GM19324 (cell line): ENCODE data around the gene CCSER1.
A peak's percentile ranks its signal among the peaks of the same experiment; 100 is the strongest.
"Not testable (repeated sequence)": the region's sequence is repeated elsewhere in the genome, so short reads cannot be mapped to it uniquely, and the experiment has no call there.

Experiments
- ATAC-seq: cut with Tn5 transposase; IDR thresholded peaks from one replicate; pipeline ENCODE4 v1.9.1; 2021; ENCODE audit warnings: mild to moderate bottlenecking, moderate library complexity; ENCODE audit not compliant: unreplicated experiment, low FRiP score

CCSER1 gene

DNA sequence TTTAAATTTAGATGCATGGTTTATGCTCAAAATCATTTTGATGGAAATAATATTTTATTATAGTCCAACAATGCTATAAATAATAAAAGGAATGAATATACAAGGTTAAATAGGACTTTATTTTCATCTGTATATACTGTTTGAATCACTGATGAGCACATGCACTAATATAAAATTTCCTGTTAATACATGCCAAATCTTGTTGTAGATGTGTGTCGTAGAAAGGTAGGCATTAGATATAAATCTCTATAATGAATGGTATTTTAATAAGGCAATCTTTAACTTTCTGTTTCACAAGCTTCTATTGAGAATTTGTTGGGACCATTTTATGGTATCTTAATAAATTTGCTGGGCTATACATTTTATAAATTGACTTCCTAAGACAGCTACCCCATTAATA lies 868.8 kb downstream of the CCSER1 start:
- ATAC-seq: no peak

DNA sequence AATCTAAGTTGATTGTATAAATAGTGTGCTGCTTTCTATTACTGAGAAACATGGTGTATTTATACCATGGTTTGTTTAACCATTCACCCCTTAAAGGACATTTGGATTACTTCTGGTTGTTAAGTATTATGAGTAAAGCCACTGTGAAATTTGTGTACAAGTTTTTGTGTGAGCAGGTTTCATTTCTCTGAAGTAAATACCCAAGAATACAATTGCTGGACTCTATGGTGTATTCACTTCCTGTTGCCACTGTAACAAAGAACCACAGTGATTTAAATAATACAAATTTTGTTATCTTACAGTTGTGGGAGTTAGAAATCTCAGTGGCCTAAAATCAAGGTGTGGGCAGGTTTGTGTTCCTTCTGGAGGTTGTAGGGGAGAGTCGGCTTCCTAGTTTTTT lies 869.6 kb downstream of the CCSER1 start:
- ATAC-seq: peak; percentile 68

DNA sequence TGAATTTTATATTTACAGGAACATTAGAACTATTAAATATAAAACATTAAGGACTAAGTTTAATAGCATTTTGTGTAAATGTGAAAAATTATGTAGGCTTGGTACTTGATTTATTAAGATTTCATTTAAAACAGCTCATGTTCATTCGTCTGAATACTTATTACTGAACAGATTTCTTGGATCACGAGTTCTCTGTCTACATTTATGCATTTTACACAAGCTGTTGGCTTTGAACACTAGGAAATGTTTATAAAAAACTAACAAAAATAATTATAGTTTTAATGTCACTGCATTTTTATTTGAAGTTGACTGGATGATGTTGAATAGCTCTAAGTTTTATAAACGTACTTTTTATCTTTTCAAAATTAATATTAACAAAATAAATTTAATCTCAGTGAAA lies 888.7 kb downstream of the CCSER1 start:
- ATAC-seq: no peak

DNA sequence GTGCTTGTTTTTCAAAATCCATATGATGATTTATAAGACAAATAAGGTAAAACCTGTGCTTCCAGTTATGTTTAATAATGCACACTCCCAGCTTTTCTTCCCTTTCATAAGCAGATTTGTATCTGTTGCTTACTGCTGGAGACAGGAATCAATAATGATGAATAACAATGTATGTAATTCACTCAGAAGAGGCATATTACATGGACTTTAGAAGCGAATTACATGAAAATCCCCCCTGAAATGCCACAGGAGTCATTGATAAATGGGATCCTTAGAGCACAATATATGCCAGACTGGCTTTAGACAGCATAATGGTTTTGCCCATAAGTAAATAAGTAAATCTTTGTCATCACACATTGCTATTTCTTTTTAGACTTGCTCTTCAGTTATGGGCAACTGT lies 892.3 kb downstream of the CCSER1 start:
- ATAC-seq: no peak

DNA sequence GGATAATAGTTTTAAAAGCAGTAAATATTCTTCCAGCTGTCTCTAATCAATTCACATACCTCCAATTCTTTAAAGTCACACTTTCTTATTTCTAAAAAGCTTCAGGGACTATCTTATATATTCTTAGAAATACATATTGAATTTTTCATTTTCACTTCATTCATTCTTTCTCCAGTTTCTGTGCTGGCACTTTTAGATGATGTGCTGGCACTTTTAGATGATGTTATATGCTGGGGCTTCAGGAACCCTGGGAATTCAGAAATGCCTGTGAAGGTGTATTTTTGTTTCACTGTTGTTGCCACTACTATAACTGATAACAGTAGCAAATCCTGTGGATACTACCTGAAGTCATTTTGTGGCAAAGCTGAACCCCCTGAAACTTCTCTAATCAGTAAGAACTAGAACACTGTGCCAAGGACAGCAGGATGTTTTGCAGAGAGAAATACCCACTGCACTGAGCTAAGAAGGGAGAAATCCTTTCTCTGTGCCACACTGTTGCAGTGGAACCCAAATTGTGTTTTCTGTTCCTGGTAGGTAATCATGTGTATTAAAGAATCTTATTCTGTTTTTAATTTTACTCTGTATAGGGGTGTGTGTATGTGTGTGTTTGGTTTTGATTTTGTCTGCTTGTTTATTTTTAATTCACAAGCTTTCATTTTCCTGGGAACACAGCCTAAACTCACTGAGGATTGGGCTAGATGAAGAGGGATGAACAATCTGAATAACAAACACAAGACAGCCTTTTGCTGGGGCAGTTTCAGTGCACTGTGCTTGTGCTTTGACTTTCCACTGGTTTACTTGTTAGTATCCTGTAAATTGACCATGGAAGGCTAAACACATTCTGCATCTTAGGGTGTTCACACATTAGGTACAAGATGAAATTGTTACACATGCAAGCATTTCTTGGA lies 898.3 kb downstream of the CCSER1 start:
- ATAC-seq: no peak

DNA sequence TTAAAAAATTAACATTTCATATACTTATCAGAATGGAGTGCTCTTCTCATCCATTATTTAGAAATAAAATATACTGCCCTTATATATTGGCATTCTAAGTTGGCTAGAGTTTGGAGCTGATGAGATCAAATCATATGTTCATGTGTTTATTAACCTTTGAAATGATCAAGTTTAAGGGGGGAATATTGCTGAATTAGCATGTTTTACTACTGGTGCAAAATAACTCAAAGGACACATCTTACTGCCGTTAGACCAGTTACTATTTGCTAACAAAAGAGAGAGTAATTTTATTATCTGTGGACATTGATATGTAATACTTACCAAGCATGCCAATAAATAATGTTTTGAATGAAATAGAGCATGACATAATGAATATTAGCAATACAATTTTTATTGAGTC lies 901.0 kb downstream of the CCSER1 start:
- ATAC-seq: no peak

DNA sequence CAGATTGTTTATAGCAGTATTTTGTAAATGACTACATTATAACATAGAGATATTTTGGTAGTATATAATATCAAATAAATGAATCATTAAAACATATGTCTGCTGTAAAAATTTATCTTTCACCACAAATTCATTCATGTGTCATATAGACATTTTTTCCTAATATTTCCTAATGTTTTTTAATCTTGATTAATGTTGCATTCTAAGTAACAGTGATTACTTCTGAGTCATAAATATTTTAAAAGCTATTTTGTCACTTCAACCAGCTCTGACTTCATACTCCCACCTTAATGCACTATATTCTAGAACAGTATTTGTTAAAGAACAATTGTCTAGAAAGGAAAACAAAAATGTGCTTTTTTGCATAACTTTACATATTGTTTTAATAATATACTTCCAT lies 904.6 kb downstream of the CCSER1 start:
- ATAC-seq: no peak

DNA sequence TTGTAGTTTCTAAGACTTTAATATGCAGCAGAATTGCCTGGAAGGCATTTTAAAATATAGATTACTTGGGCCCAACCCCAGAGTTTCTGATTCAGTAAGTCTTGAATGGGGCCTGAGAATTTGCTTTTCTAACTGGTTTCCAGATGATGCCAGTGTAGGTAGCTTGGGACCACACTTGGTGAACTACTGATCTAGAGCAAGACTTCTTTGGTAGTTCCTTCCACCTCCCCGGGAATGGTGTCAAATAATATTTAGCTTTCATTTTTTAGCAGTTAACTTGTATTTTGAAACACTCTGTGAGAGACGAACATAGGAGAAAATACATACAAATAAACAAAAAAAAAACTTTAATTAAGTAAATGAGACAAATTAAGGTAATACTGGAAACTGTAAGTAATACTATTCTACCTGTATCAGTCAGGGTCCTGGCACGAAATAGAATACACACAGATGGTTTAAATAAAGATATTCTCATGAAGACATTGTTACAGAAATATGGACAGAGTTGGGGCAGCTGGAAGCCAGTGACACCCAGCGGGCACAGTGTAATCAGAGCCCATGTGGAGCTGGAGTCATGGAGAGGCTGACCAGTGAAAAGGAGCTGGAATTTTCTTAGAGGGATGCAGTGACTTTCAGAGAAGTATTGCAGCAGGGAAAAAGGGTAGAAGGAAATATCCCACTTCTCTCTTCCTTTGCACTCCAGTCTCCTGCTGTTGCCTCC lies 905.7 kb downstream of the CCSER1 start:
- no peak for ATAC-seq

DNA sequence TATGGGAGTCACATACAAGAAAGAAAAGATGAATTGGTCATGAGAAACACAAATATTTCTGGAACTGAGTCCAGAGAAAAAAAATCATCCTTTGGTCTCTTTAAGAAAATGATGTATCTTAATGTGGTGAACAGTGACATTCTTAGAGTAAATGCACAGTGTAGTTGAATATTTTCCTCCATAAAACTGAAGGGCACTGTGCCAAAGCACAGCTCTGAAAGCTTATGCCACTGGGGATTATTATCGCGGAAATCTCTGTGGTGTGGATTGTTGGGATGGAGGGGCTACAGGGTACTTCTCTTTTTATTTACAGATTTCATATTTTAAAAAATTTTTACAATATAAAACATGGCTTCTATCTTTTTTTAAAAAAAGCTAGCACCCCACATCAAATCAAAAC lies 908.1 kb downstream of the CCSER1 start:
- ATAC-seq: no peak

DNA sequence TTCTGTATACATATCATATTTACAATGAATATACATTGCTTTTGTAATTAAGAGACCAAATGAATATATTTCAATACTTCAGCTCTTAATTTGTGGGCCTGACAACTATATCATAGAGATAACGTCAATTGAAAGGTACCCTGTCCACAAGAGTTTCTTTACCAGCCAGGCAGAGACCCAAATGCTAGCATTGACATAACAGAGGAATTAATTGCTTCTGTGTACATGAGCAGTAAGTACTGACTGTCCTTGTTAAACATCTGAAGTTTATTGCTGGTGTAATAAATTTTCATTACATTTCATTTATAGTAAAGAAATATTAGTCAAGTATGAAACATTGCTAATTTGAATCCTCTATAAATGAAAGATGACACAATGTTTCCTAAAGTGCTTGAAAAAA lies 910.8 kb downstream of the CCSER1 start:
- no peak for ATAC-seq

DNA sequence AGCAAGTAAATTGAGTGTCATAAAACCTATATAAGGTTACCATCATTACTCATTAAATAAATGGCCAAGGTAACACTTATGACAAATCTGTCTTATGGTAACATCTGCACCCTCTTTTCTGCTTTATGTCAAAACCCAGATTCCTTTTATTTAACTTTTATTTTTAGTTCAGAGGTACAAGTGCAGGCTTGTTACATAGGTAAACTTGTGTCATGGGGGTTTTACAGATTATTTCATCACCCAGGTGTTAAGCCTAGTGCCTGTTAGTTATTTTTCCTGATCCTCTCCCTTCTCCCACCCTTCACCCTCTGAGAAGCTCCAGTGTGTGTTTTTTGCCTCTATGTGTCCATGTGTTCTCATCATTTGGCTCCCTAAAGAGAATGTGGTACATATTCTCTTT lies 930.7 kb downstream of the CCSER1 start:
- no peak for ATAC-seq

DNA sequence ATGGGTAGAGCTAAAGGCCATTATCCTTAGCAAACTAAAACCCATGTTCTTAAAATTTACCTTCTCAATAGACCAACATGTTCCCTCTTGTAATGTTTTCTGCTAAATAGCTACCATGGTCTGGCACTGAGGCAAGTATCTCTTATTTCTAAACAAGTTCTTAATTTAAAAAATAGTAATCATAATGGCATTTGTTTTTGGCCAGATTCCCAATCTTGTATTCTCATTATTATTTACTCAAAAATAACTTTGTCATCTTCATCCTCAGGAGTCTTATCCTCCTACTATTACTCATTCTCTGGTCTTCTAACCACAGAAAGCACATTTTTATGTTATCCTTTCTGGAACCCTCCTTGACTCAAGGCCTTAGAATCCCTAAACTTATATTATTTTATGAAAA lies 931.2 kb downstream of the CCSER1 start:
- ATAC-seq: no peak

DNA sequence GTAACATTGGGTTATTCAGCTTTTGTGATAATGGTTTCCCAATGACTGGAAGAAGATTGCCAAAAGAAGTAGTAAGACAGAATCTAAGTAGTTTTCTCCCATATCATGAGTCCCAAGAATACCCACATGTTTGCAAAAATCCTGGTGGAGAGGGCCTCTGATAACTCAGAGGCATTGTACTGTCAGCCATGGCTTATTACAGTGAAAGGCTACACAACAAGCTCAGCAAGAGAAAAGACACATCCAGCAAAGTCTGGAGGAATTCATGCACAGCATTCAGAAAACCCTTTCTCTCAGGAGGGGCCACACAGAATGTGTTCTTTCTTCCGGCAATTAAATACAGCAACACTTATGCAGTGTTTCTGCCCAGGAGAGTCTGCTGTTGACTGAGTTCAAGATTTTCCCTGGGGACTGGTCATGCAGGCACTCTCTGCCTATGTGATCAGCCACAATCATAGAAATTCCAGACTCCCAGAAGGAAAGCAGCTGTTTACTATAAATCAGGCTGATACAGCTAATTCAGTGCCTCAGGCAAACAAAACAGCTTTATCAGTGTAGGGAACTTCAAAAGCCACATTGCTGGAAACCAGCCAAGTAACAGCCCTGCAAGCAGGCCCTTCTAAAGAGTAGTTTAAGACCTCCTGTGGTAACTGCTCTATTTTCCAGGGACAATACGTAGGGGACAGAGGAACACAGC lies 937.1 kb downstream of the CCSER1 start:
- no peak for ATAC-seq

DNA sequence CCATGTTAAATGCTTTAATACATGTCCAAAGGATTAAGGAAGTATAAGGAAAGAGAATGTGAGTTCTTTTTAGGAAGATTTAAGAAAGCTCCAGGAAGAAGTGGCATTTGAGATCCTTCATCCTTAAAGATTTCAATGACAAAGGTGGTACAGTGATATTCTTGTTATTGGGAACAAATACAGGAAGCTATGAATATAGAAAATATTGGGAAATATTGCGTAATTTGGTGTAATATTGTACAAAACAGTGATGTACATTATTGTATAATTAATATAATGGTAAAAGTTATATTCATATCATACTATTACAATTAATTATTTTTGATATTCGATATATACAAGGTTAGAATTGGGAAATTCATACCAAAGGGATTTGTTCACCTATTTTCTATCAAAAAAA lies 937.9 kb downstream of the CCSER1 start:
- ATAC-seq: no peak

DNA sequence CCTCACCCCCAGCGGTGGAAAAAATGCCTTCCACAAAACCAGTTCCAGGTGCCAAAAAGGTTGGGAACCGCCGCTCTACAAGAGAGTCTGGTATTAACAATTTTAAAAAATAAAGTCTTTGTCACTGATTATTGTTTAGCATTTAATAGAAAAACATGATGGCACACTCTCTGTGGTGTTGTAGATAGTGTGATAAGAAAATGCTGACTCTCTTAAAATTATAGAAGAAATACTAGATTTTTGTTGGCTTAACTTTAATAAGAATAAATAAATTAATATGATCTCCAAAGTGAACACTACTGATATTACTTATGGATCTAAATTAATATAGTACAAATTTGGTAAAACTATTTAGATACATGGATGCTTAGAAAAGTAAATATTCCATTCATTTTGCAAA lies 943.5 kb downstream of the CCSER1 start:
- no peak for ATAC-seq

DNA sequence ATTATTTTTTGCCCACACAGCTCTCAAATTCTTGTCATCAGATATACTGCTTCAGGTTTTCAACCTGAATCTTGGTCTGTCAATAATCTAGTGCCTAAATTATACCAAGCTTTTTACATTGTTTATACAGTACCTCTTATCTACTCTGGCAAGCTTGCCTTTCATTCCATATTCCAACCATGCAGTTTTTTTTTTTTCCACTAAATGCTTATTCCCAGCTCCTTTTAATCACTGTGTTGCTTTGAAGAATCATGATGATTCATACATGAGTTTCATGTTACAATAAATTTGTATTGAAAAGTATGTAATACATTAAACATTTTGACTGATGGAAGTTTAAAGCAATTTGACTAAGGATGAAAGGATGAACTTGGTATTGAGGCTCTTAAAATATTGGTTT lies 949.0 kb downstream of the CCSER1 start:
- no peak for ATAC-seq

DNA sequence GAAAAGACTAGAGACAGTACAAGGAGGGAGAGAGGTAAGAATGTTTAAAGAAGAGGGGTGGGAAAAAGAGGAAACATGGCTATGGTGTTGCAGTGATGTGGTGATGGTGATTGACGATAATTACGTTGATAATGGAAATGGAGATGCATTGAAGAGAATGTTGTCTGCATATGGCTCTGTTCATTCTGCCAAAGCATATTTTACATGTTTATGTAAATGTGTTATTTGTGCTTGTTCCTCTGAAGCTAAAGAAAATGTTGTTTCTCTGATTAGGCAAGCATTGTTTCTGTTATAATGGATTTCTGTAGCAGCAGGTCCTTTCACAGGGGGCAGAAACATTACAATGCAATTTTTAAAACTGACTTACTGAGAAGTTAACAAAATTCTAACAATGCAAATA lies 958.8 kb downstream of the CCSER1 start:
- no peak for ATAC-seq

DNA sequence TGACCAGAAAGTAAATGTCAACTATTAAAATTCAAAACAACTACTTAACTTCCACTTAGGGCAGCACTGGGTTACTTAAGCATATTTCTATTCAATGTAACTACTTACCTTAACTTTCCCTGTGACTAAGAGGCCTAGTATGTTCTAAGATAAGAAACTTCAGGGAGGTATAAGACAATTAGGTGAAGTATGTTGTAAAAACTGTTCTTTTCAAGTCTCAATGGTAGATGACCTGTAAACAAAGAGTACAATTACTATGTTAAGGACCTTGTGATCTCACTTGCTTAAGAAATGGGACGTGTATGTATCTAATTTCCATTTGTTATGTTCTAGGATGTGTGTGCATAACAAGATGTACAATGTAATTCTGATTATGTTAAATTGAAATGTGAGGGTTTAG lies 960.5 kb downstream of the CCSER1 start:
- ATAC-seq: no peak

DNA sequence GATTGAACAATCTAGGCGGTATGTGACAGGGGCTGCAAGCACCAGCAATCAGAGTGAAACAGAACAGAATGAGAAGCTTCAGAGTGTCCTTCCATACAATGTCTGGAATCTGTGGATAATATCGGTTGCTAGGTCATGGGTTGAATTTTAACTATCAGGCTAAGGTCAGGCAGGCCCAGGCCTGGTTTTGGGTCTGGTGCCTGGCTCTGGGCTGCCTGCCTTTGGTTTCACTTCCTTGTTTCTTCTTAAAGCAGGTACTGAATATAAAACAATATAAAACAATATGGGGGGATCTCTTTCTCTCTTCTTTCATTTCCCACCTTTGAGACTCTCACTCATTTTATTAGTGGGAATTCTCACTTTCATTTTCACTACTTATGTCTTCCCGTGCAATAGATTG lies 962.0 kb downstream of the CCSER1 start:
- ATAC-seq: no peak

DNA sequence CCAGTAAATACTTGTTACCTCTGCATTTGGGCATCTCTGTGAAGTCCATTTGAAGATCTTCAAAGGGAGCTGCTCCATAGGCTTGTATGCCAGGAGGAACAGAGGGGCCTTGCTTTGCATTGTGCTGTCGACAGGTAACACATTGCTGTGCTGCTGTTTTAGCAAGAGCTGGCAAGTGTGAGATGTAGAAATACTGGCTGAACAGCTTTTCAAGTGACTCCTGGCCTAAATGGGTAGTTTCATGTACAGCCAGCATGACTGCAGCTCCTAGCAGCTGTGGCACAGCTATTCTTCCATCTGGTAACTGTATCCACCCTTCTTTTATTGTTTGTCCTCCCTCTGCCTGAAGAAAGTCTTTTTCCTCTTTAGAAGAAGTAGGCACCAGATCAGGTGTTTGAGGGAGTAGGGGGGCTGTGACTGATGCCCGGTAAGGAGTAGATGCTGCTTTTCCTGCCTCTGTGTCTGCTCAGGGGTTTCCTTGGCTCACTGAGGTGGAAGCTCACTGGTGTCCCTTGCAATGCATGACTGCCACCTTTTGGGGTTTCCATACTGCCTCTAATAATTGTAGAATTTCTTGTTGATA lies 965.3 kb downstream of the CCSER1 start:
- no peak for ATAC-seq

DNA sequence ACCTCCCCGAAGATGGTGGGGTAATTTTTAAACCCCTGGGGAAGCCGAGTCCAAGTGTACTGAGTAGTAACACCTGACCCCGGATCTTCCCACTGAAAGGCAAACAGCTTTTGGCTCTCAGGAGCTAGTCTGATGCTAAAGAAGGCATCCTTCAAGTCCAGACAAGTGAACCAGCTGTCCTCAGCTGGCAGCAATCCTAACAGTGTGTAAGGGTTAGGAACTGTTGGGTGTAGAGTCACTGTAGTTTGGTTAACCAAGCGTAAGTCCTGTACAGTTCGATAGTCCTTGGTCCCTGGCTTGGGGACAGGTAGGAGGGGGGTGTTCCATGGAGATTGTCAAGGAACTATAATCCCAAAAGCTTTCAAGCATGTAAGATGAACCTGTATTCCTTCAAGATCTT lies 967.0 kb downstream of the CCSER1 start:
- not testable (repeated sequence) for ATAC-seq
